SK-N-SH (cell line): ENCODE results near the gene ZNF189. TPM values are rescaled to one million over a fixed set of nuclear protein-coding genes. Genes with fewer than 3 reads are reported as not detected.
"Not testable (repeated sequence)": the region's sequence is repeated elsewhere in the genome, so short reads cannot be mapped to it uniquely, and the experiment has no call there.

Experiments used
- CTCF ChIA-PET: fragments of 300-600, 350-600 bp; formaldehyde crosslinking; extraction: SDS; loops from one replicate; lab custom pipeline; 2021; lab: Yijun Ruan, JAX
- POLR2A ChIA-PET: fragments of 350-600 bp; sonication (Branson Sonifier 250); formaldehyde crosslinking; extraction: SDS; loops from one replicate; lab custom pipeline; 2020; ENCODE audit warnings: antibody characterized with exemption, inconsistent platforms; lab: Yijun Ruan, JAX
- DNase-seq: peaks from one replicate; pipeline ENCODE4 v3.0.0; 2012
- H2AFZ ChIP-seq: fragments of 200-600 bp; sonication (generic); 2 replicates; pipeline ENCODE4 v1.8.1; 2016; ENCODE audit warnings: antibody characterized with exemption, mild to moderate bottlenecking, low read depth
- H3F3A ChIP-seq: fragments of 200-600 bp; sonication (generic); replicated peaks from 2 replicates; pipeline ENCODE3; 2016; ENCODE audit warnings: antibody characterized with exemption, mild to moderate bottlenecking; ENCODE audit not compliant: insufficient read depth
- H3K27ac ChIP-seq, 2 experiments: fragments of 200-500 bp in 1 of 2; fragments of 200-600 bp in 1 of 2; sonication (Bioruptor generic) in 1 of 2; sonication (generic), shearing (Covaris generic) in 1 of 2; 2 replicates each; pipeline versions ENCODE4 v1.5.1 to v1.6.1; 2014 to 2016; ENCODE audit warnings: low read depth in 2 of 2, inconsistent platforms in 1 of 2, low read length in 1 of 2, mild to moderate bottlenecking in 1 of 2, mixed read lengths in 1 of 2
- H3K27me3 ChIP-seq: fragments of 200-600 bp; sonication (generic), shearing (Covaris generic); 2 replicates; pipeline ENCODE4 v1.6.1; 2016; ENCODE audit warnings: mixed run types; ENCODE audit not compliant: insufficient read depth
- H3K36me3 ChIP-seq, 2 experiments: fragments of 200-500 bp in 1 of 2; fragments of 200-600 bp in 1 of 2; sonication (Bioruptor generic) in 1 of 2; sonication (generic) in 1 of 2; replicated peaks in 1 of 2; 2 replicates each; pipeline versions ENCODE3 to v1.5.1; 2014 to 2016; ENCODE audit warnings: low read length in 1 of 2, mild to moderate bottlenecking in 1 of 2; ENCODE audit not compliant: insufficient read depth in 2 of 2, control insufficient read depth in 1 of 2
- H3K4me1 ChIP-seq, 2 experiments: fragments of 200-500 bp in 1 of 2; fragments of 200-600 bp in 1 of 2; sonication (Bioruptor generic) in 1 of 2; sonication (generic), shearing (Covaris generic) in 1 of 2; 2 replicates each; pipeline versions ENCODE4 v1.5.1 to v1.6.1; 2014 to 2016; ENCODE audit warnings: low read depth in 1 of 2, low read length in 1 of 2, mixed run types in 1 of 2; ENCODE audit not compliant: insufficient read depth in 2 of 2, control insufficient read depth in 1 of 2
- H3K4me2 ChIP-seq: fragments of 200-600 bp; sonication (generic), shearing (Covaris generic); 2 replicates; pipeline ENCODE4 v1.6.1; 2017; ENCODE audit warnings: mixed run types
- H3K4me3 ChIP-seq, 2 experiments: fragments of 200-500 bp in 1 of 2; fragments of 200-600 bp in 1 of 2; sonication (Bioruptor generic) in 1 of 2; sonication (generic), shearing (Covaris generic) in 1 of 2; 2 replicates each; pipeline versions ENCODE4 v1.5.1 to v1.8.1; 2014 to 2016; ENCODE audit warnings: low read depth in 2 of 2, inconsistent platforms in 1 of 2, low read length in 1 of 2, mild to moderate bottlenecking in 1 of 2, mixed read lengths in 1 of 2, moderate library complexity in 1 of 2
- H3K79me2 ChIP-seq: fragments of 200-600 bp; sonication (generic); 2 replicates; pipeline ENCODE4 v1.8.1; 2017; ENCODE audit warnings: mild to moderate bottlenecking; ENCODE audit not compliant: insufficient read depth
- H3K9ac ChIP-seq: fragments of 200-600 bp; sonication (generic); 2 replicates; pipeline ENCODE4 v1.6.1; 2017; ENCODE audit warnings: mixed run types
- H3K9me2 ChIP-seq: fragments of 200-600 bp; sonication (generic); 2 replicates; pipeline ENCODE4 v1.6.1; 2017; ENCODE audit warnings: mixed run types
- H3K9me3 ChIP-seq: fragments of 200-600 bp; sonication (generic); 2 replicates; pipeline ENCODE4 v1.6.1; 2017; ENCODE audit warnings: mixed run types, mild to moderate bottlenecking, moderate library complexity
- H4K20me1 ChIP-seq: fragments of 200-600 bp; sonication (generic); 2 replicates; pipeline ENCODE4 v1.6.1; 2017; ENCODE audit warnings: mild to moderate bottlenecking, mixed run types; ENCODE audit not compliant: insufficient read depth
- CTCF ChIP-seq: fragments of 200-600 bp; sonication (generic); IDR thresholded peaks from 2 replicates; pipeline ENCODE4 v1.6.1; 2017; ENCODE audit warnings: antibody characterized with exemption, mild to moderate bottlenecking, moderate library complexity
- EP300 ChIP-seq, 2 experiments: IDR thresholded peaks; 2 replicates each; pipeline versions ENCODE4 v1.4.0 to v1.6.1; 2012; ENCODE audit warnings: borderline replicate concordance in 1 of 2, low read depth in 1 of 2, low read length in 1 of 2
- IRF3 ChIP-seq: fragments of 150-350 bp; IDR thresholded peaks from 2 replicates; pipeline ENCODE4 v1.6.1; 2016; ENCODE audit warnings: mild to moderate bottlenecking, low read depth, low read length
- PBX3 ChIP-seq: IDR thresholded peaks from 2 replicates; pipeline ENCODE4; 2012
- RAD21 ChIP-seq: IDR thresholded peaks from 2 replicates; pipeline ENCODE4 v1.6.1; 2012; ENCODE audit warnings: mild to moderate bottlenecking, low read length
- RFX5 ChIP-seq: IDR thresholded peaks from 2 replicates; pipeline ENCODE4 v1.6.1; 2012; ENCODE audit warnings: mild to moderate bottlenecking, improper control_type of control experiment, low read length
- TCF12 ChIP-seq: IDR thresholded peaks from 2 replicates; pipeline ENCODE4 v1.4.0; 2012
- WGBS: methylation state at CpG from one replicate; pipeline ENCODE4 v1.1.6; 2017; ENCODE audit warnings: low lambda C conversion rate; 5-methylcytosine and 5-hydroxymethylcytosine counted together
- polyA plus RNA-seq, 3 experiments: library from polyadenylated mRNA; depleted of rRNA; stranded (reverse); fragments of >200 nt; gene quantifications; 2 replicates each; pipeline ENCODE4 v1.2.3, GENCODE V29; 2012

ZNF189 gene
- polyA plus RNA-seq, 1 of the 3 experiments (the other 2 are of a cell fraction): 2.9 TPM

GRCh38 chr9:101383361-101383760 is 15.3 kb upstream of the ZNF189 start (continued):
- TF ChIP-seq RFX5 (no peak), EP300 (IDR thresholded peaks at IDR 0.05; ENCODE audit: borderline replicate concordance in 1 of 2, low read depth in 1 of 2, low read length in 1 of 2) (no peak), TCF12 (no peak), PBX3 (no peak)

- H3K4me3 ChIP-seq, H4K20me1 ChIP-seq, POLR2A ChIA-PET, H3K9me3 ChIP-seq, H3K27ac ChIP-seq, H3F3A ChIP-seq, H3K79me2 ChIP-seq, H2AFZ ChIP-seq, H3K27me3 ChIP-seq, CTCF ChIA-PET, H3K9ac ChIP-seq, H3K4me1 ChIP-seq, DNase-seq, H3K4me2 ChIP-seq, H3K9me2 ChIP-seq: not testable (repeated sequence)
- H3K36me3 ChIP-seq: peaks cover 29 to 33% of the 10 kb centered on the region in 2 experiments
- WGBS: 93% methylated on average over 11 of the region's 11 CpGs
Measured at GRCh38 chr9:101384873-101385536, 13.6 kb upstream of the ZNF189 start, which contains the start of gene BAAT. Gene BAAT (minus strand): TSS chr9:101385006. CDS start chr9:101371404, 13,602 bp downstream.

- H3K27ac ChIP-seq: no peak overlapping the region; a peak in 1 of 4 replicates
- H3K4me3 ChIP-seq: no peak overlapping the region
- H3F3A ChIP-seq: no peaks in the 10 kb centered on the region
- H3K9me3 ChIP-seq: peaks cover under 1% of the 10 kb centered on the region; the same call in 1 of the 2 replicates
- ChIA-PET CTCF (interaction anchor here (0.7 to 3.7 kb wide), 17 partner anchors 8 to 724 kb away, joined by 3 to 19 read pairs (median 3); partner anchors contain the start of genes MRPL50 and ZNF189), POLR2A (no interaction called here)
- no peak overlapping the region for H3K4me2 ChIP-seq
- H4K20me1 ChIP-seq: no peaks in the 10 kb centered on the region
- no peaks in the 10 kb centered on the region for H3K9me2 ChIP-seq
- WGBS: 56% methylated on average over 6 of the region's 6 CpGs
- H2AFZ ChIP-seq: no peak overlapping the region
- peak; percentile 17 for DNase-seq
- no peaks in the 10 kb centered on the region for H3K27me3 ChIP-seq
- no peak overlapping the region for H3K9ac ChIP-seq
- no peak for TF ChIP-seq IRF3
- peak; percentile 79 for TF ChIP-seq CTCF
- peak; percentile 30; the same call in 1 of the 2 replicates for TF ChIP-seq RAD21
- TF ChIP-seq, all 33 proteins: peak for 2
- no peaks in the 10 kb centered on the region; a peak in 1 of 4 replicates for H3K4me1 ChIP-seq
- H3K36me3 ChIP-seq: peaks cover 37 to 42% of the 10 kb centered on the region in 2 experiments
- H3K79me2 ChIP-seq: peaks cover 22% of the 10 kb centered on the region
Measured at GRCh38 chr9:101387871-101388506, 10.7 kb upstream of the ZNF189 start.
